Stimulated activated CD8-positive, alpha-beta memory T cell treated with anti-CD3 and anti-CD28 coated beads, Interleukin-2, amount 100 ng/mL, for 1 hour (primary cell): ENCODE results near the gene LEKR1.

Experiments
- DNase-seq, 2 donors: peaks; one replicate each; pipeline ENCODE4 v3.0.0-alpha.2; 2020; ENCODE audit warnings: low read depth in 2 of 2

LEKR1 gene

GRCh38 chr3:156978481-156978961 lies 152.4 kb downstream of the LEKR1 start:
- no peak for DNase-seq

- no peak for DNase-seq
Measured at GRCh38 chr3:156981005-156981404, 154.9 kb downstream of the LEKR1 start.

- no peak for DNase-seq
Measured at GRCh38 chr3:156983559-156983958, 157.4 kb downstream of the LEKR1 start.

GRCh38 chr3:156985711-156986110 lies 159.6 kb downstream of the LEKR1 start:
- no peak for DNase-seq

GRCh38 chr3:156987946-156988345 lies 161.8 kb downstream of the LEKR1 start:
- no peak for DNase-seq

GRCh38 chr3:156997351-156997750 lies 171.2 kb downstream of the LEKR1 start:
- no peak for DNase-seq

- DNase-seq, result no peak
Measured at GRCh38 chr3:157001221-157001957, 175.2 kb downstream of the LEKR1 start.

GRCh38 chr3:157021679-157022078 lies 195.5 kb downstream of the LEKR1 start:
- DNase-seq, result no peak

GRCh38 chr3:157023226-157023625 lies 197.1 kb downstream of the LEKR1 start:
- no peak for DNase-seq

GRCh38 chr3:157026091-157026490 lies 199.9 kb downstream of the LEKR1 start:
- DNase-seq, result no peak

GRCh38 chr3:157027861-157028745 lies 201.9 kb downstream of the LEKR1 start:
- DNase-seq, result no peak

GRCh38 chr3:157029365-157029790 lies 203.2 kb downstream of the LEKR1 start:
- no peak for DNase-seq

GRCh38 chr3:157030712-157031111 lies 204.6 kb downstream of the LEKR1 start:
- no peak for DNase-seq

GRCh38 chr3:157033001-157033400 lies 206.8 kb downstream of the LEKR1 start:
- no peak for DNase-seq

- no peak for DNase-seq
Measured at GRCh38 chr3:157040456-157040855, 214.3 kb downstream of the LEKR1 start.

- DNase-seq, result no peak
Measured at GRCh38 chr3:157042226-157042625, 216.1 kb downstream of the LEKR1 start.

GRCh38 chr3:157043771-157044170 lies 217.6 kb downstream of the LEKR1 start:
- DNase-seq, result no peak

GRCh38 chr3:157045238-157045850 lies 219.2 kb downstream of the LEKR1 start:
- DNase-seq, result no peak

GRCh38 chr3:157046520-157046919 lies 220.4 kb downstream of the LEKR1 start:
- no peak for DNase-seq

- DNase-seq, result no peak
Measured at GRCh38 chr3:157051055-157051454, 224.9 kb downstream of the LEKR1 start.

- no peak for DNase-seq
Measured at GRCh38 chr3:157051591-157051990, 225.4 kb downstream of the LEKR1 start.

GRCh38 chr3:157056035-157056434 lies 229.9 kb downstream of the LEKR1 start:
- DNase-seq, result no peak
